ENCODE results near the gene HCN2.

Gene HCN2

GRCh38 chr19:642767-643727, 53.4 kb downstream of the HCN2 start:
- no peak for DNase-seq (ENCODE audit: low spot score)
- no peak for ATAC-seq (ENCODE audit: low read depth)
- Histone ChIP-seq H3K36me3 (ENCODE audit: low read depth) (0 out of 2 replicates have a peak, but pooled peaks cover 5% of the 10 kb centered on the region), H3K4me1 (ENCODE audit: insufficient read depth, poor library complexity, severe bottlenecking) (no peaks in the 10 kb centered on the region), H3K9me3 (ENCODE audit: severe bottlenecking) (no peaks in the 10 kb centered on the region), H3K27me3 (ENCODE audit: insufficient read depth, poor library complexity, severe bottlenecking) (no peaks in the 10 kb centered on the region), H3K4me3 (ENCODE audit: severe bottlenecking) (no peak overlapping the region), H3K27ac (ENCODE audit: poor library complexity, severe bottlenecking) (no peak overlapping the region)
- TF ChIP-seq, protein P1, sequence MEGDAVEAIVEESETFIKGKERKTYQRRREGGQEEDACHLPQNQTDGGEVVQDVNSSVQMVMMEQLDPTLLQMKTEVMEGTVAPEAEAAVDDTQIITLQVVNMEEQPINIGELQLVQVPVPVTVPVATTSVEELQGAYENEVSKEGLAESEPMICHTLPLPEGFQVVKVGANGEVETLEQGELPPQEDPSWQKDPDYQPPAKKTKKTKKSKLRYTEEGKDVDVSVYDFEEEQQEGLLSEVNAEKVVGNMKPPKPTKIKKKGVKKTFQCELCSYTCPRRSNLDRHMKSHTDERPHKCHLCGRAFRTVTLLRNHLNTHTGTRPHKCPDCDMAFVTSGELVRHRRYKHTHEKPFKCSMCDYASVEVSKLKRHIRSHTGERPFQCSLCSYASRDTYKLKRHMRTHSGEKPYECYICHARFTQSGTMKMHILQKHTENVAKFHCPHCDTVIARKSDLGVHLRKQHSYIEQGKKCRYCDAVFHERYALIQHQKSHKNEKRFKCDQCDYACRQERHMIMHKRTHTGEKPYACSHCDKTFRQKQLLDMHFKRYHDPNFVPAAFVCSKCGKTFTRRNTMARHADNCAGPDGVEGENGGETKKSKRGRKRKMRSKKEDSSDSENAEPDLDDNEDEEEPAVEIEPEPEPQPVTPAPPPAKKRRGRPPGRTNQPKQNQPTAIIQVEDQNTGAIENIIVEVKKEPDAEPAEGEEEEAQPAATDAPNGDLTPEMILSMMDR (IDR thresholded peaks at IDR 0.05; ENCODE audit: poor library complexity, severe bottlenecking) = no peak

GRCh38 chr19:643736-644135, 54.1 kb downstream of the HCN2 start:
- Histone ChIP-seq H3K27ac (ENCODE audit: poor library complexity, severe bottlenecking) (no peak overlapping the region), H3K9me3 (ENCODE audit: severe bottlenecking) (no peaks in the 10 kb centered on the region), H3K27me3 (ENCODE audit: insufficient read depth, poor library complexity, severe bottlenecking) (no peaks in the 10 kb centered on the region), H3K4me3 (ENCODE audit: severe bottlenecking) (no peak overlapping the region), H3K36me3 (ENCODE audit: low read depth) (peaks cover 9% of the 10 kb centered on the region; the same call in 1 of the 2 replicates), H3K4me1 (ENCODE audit: insufficient read depth, poor library complexity, severe bottlenecking) (no peaks in the 10 kb centered on the region)
- no peak for DNase-seq (ENCODE audit: low spot score)
- no peak for ATAC-seq (ENCODE audit: low read depth)
- TF ChIP-seq, protein P1 (IDR thresholded peaks at IDR 0.05; ENCODE audit: poor library complexity, severe bottlenecking) = no peak

DNA sequence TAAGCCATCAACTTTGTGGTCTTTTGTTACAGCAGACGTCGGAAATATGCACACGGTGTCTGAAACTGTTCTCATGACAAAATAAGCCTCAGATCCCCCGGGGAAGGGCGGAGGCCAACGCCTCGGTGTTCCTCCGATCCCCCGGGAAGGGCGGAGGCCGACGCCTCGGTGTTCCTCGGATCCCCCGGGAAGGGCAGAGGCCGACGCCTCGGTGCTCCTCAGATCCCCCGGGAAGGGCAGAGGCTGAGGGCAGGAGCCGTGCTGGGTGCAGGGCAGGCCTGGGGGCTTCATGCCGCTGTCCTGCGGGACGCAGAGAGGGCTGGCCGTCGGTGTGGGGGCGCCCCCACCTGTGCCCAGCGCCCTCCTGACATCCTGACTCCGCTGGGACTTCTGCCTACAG, 54.7 kb downstream of the HCN2 start:
- H3K4me3 ChIP-seq (ENCODE audit: severe bottlenecking) = no peak overlapping the region
- TF ChIP-seq, protein P1 (IDR thresholded peaks at IDR 0.05; ENCODE audit: poor library complexity, severe bottlenecking) = no peak
- H3K27ac ChIP-seq (ENCODE audit: poor library complexity, severe bottlenecking) = no peak overlapping the region
- H3K36me3 ChIP-seq (ENCODE audit: low read depth) = peaks cover 15% of the 10 kb centered on the region
- H3K4me1 ChIP-seq (ENCODE audit: insufficient read depth, poor library complexity, severe bottlenecking) = no peaks in the 10 kb centered on the region
- H3K27me3 ChIP-seq (ENCODE audit: insufficient read depth, poor library complexity, severe bottlenecking) = no peaks in the 10 kb centered on the region
- no peaks in the 10 kb centered on the region for H3K9me3 ChIP-seq (ENCODE audit: severe bottlenecking)
- ATAC-seq (ENCODE audit: low read depth) (no peak), DNase-seq (ENCODE audit: low spot score) (no peak)

DNA sequence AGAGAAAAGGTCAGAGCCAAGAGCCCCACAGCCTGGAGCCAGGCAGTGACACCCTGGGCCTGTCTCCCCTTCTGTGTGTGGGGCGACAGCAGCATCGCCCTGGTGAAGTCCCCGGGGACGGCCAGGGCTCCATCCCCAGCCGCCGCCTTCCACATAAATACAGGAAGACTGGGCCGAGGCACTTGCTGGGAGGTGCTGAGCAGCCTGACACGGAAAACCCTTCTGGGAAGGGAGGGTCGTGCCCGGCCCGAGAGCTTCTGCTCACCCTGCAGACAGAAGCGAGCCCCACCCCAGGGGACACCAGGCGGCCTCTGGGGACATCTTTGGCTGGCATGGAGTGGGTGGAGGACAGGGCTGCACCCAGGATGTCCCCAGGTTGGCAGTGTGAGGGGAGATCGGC, 55.1 kb downstream of the HCN2 start:
- Histone ChIP-seq H3K4me3 (ENCODE audit: severe bottlenecking) (no peak overlapping the region), H3K27ac (ENCODE audit: poor library complexity, severe bottlenecking) (no peak overlapping the region), H3K36me3 (ENCODE audit: low read depth) (peaks cover 17% of the 10 kb centered on the region), H3K27me3 (ENCODE audit: insufficient read depth, poor library complexity, severe bottlenecking) (no peaks in the 10 kb centered on the region), H3K4me1 (ENCODE audit: insufficient read depth, poor library complexity, severe bottlenecking) (no peaks in the 10 kb centered on the region), H3K9me3 (ENCODE audit: severe bottlenecking) (no peaks in the 10 kb centered on the region)
- no peak for ATAC-seq (ENCODE audit: low read depth)
- no peak for DNase-seq (ENCODE audit: low spot score)
- TF ChIP-seq, protein P1 (IDR thresholded peaks at IDR 0.05; ENCODE audit: poor library complexity, severe bottlenecking) = no peak

Data from RWPE2 (cell line).